Measurements from ENCODE around the gene DYNLT4.

The DYNLT4 gene

DNA sequence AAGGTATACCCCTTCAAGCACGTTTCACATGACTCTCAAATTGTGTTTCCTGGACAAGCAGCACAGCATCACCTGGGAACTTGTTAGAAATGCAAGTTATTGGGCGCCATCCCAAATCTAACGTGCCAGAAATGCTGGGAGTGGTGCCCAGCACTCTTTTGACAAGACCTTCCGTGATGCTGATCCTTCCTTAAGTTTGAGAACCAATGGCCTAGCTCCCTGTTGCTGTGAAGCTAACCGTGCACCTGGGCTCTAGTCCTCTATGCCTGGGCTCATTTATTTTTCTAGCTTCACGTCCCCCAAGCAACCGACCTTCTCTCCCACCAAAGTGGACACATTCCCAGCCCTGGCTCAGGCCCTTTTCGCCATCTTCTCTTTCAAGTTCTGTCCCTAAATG, 23.5 kb downstream of the DYNLT4 start:
- H3F3A ChIP-seq (ENCODE audit: control insufficient read depth, insufficient read depth): peaks cover 71% of the 10 kb centered on the region
- TF ChIP-seq, protein P1, sequence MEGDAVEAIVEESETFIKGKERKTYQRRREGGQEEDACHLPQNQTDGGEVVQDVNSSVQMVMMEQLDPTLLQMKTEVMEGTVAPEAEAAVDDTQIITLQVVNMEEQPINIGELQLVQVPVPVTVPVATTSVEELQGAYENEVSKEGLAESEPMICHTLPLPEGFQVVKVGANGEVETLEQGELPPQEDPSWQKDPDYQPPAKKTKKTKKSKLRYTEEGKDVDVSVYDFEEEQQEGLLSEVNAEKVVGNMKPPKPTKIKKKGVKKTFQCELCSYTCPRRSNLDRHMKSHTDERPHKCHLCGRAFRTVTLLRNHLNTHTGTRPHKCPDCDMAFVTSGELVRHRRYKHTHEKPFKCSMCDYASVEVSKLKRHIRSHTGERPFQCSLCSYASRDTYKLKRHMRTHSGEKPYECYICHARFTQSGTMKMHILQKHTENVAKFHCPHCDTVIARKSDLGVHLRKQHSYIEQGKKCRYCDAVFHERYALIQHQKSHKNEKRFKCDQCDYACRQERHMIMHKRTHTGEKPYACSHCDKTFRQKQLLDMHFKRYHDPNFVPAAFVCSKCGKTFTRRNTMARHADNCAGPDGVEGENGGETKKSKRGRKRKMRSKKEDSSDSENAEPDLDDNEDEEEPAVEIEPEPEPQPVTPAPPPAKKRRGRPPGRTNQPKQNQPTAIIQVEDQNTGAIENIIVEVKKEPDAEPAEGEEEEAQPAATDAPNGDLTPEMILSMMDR (IDR thresholded peaks at IDR 0.05; ENCODE audit: low read depth, low read length, poor library complexity, severe bottlenecking): no peak
- no peak for TF ChIP-seq EZH2phosphoT487 (IDR thresholded peaks at IDR 0.05; ENCODE audit: borderline replicate concordance, low read length)
- no peaks in the 10 kb centered on the region for H3K9me3 ChIP-seq (ENCODE audit: control insufficient read depth, insufficient read depth, low read length)
- H3K9me2 ChIP-seq (replicated peaks; ENCODE audit: control insufficient read depth, low read length): no peaks in the 10 kb centered on the region
- peak overlapping the region; percentile 68 for H3K4me3 ChIP-seq (ENCODE audit: low read length)
- H4K20me1 ChIP-seq (ENCODE audit: control insufficient read depth, insufficient read depth, low read depth, low read length): no peaks in the 10 kb centered on the region
- H3K79me2 ChIP-seq (ENCODE audit: control insufficient read depth, low read length): peaks cover 5% of the 10 kb centered on the region; the same call in 1 of the 2 replicates
- peaks cover 43% of the 10 kb centered on the region for H3K4me1 ChIP-seq (ENCODE audit: control insufficient read depth, low read length)
- H3K27ac ChIP-seq (ENCODE audit: low read depth, low read length): peak overlapping the region; percentile 46
- no peaks in the 10 kb centered on the region for H3K27me3 ChIP-seq (ENCODE audit: control insufficient read depth, low read length)
- H3K4me2 ChIP-seq (ENCODE audit: low read length): peak overlapping the region; percentile 74
- peaks cover 36% of the 10 kb centered on the region for H3K36me3 ChIP-seq (ENCODE audit: control insufficient read depth, low read length)

DNA sequence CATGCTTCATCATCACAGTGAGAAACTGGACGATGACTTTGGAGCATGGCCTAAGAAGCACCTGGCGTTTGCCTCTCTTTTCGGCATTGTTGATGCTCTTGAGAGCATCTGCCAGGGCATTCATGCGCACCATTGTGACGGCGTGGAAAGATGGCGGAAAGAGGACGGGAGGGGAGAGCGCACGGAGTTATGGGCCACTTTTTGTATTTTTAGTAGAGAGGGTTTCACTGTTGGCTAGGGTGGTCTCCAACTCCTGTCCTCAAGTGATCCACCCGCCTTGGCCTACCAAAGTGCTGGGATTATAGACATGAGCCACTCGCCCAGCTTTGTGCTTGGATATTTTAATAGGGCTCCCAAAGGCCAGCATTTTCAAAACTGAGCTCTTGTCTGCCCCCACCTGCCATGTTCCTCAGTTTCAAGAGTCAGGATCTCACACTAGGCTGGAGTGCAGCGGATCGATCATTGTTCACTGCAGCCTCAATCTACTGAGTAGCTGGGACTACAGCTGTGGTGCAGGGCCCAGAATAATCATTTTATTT, 26.5 kb downstream of the DYNLT4 start:
- Histone ChIP-seq H3K4me2 (ENCODE audit: low read length) (no peak overlapping the region), H3K4me1 (ENCODE audit: control insufficient read depth, low read length) (peaks cover 54% of the 10 kb centered on the region), H3K4me3 (ENCODE audit: low read length) (no peak overlapping the region), H3K27ac (ENCODE audit: low read depth, low read length) (no peak overlapping the region), H3K79me2 (ENCODE audit: control insufficient read depth, low read length) (peaks cover 36% of the 10 kb centered on the region), H3K27me3 (ENCODE audit: control insufficient read depth, low read length) (no peaks in the 10 kb centered on the region), H3K9me2 (replicated peaks; ENCODE audit: control insufficient read depth, low read length) (no peaks in the 10 kb centered on the region), H3K9me3 (ENCODE audit: control insufficient read depth, insufficient read depth, low read length) (no peaks in the 10 kb centered on the region), H3F3A (ENCODE audit: control insufficient read depth, insufficient read depth) (peaks cover 80% of the 10 kb centered on the region), H4K20me1 (ENCODE audit: control insufficient read depth, insufficient read depth, low read depth, low read length) (peaks cover 12% of the 10 kb centered on the region), H3K36me3 (ENCODE audit: control insufficient read depth, low read length) (peaks cover 66% of the 10 kb centered on the region)
- TF ChIP-seq, protein P1 (IDR thresholded peaks at IDR 0.05; ENCODE audit: low read depth, low read length, poor library complexity, severe bottlenecking): no peak
- TF ChIP-seq EZH2phosphoT487 (IDR thresholded peaks at IDR 0.05; ENCODE audit: borderline replicate concordance, low read length): no peak

DNA sequence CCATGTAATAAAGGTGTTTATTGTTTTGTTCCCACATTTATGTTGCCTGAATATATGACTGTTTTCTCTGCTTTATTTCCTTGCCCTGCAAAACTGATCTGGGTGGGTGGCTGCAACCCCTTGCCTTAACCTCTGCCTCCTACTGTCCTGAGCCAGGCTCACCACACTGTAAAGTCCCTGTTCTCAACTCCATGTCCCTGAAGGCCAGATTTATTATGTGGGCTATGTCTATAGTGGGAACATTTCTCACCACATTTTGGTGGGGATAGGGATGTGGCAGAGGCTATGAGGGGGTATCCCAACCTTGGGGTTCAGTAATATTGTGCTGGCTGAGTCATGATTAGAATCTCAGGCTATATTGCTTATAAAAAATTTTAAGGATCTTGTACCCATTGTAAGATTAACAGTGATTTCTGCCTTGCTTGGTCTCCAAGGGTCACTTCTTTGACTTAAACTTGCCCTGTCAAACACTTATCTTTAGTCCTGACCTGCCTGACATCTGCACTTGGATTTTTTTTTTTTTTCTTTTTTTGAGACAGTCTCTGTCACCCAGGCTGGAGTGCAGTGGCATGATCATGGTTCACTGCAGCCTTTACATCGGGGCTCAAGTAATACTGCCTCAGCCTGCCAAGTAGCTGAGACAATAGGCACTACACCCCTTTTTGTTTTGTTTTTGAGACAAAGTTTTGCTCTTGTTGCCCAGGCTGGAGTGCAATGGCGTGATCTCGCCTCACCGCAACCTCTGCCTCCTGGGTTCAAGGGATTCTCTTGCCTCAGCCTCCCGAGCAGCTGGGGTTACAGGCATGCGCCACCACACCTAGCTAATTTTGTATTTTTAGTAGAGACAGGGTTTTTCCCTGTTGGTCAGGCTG, 28.2 kb downstream of the DYNLT4 start:
- Histone ChIP-seq H3K9me3 (ENCODE audit: control insufficient read depth, insufficient read depth, low read length) (no peaks in the 10 kb centered on the region), H3K4me3 (ENCODE audit: low read length) (peak overlapping the region; percentile 99; the same call in 1 of the 2 replicates), H3K27me3 (ENCODE audit: control insufficient read depth, low read length) (no peaks in the 10 kb centered on the region), H4K20me1 (ENCODE audit: control insufficient read depth, insufficient read depth, low read depth, low read length) (peaks cover 12% of the 10 kb centered on the region), H3K79me2 (ENCODE audit: control insufficient read depth, low read length) (peaks cover 53% of the 10 kb centered on the region), H3K27ac (ENCODE audit: low read depth, low read length) (no peak overlapping the region), H3K4me2 (ENCODE audit: low read length) (peak overlapping the region; percentile 74; the same call in 1 of the 2 replicates), H3K4me1 (ENCODE audit: control insufficient read depth, low read length) (peaks cover 45% of the 10 kb centered on the region), H3F3A (ENCODE audit: control insufficient read depth, insufficient read depth) (peaks cover 78% of the 10 kb centered on the region), H3K9me2 (replicated peaks; ENCODE audit: control insufficient read depth, low read length) (no peaks in the 10 kb centered on the region), H3K36me3 (ENCODE audit: control insufficient read depth, low read length) (peaks cover 73% of the 10 kb centered on the region)
- no peak for TF ChIP-seq EZH2phosphoT487 (IDR thresholded peaks at IDR 0.05; ENCODE audit: borderline replicate concordance, low read length)
- TF ChIP-seq, protein P1 (IDR thresholded peaks at IDR 0.05; ENCODE audit: low read depth, low read length, poor library complexity, severe bottlenecking): no peak

Measured in DOHH2 (cell line).